Mammary epithelial cell (primary cell): ENCODE measurements around the gene RBM47.

ENCODE experiments used
- EZH2 ChIP-seq: IDR thresholded peaks from 2 replicates; pipeline ENCODE4 v1.6.1; 2012; ENCODE audit warnings: low read length, inconsistent platforms, borderline replicate concordance
- TF ChIP-seq, protein P1 (sequence below), 2 donors: IDR thresholded peaks in 1 of 2; conservative IDR thresholded peaks in 1 of 2; 2 replicates each; pipeline ENCODE4 v1.5.1; 2011 to 2012; ENCODE audit warnings: inconsistent platforms in 2 of 2, low read length in 2 of 2, mild to moderate bottlenecking in 2 of 2, control low read depth in 1 of 2, low read depth in 1 of 2; ENCODE audit not compliant: insufficient read depth in 1 of 2; ENCODE audit errors: extremely low read depth in 1 of 2

DNA sequence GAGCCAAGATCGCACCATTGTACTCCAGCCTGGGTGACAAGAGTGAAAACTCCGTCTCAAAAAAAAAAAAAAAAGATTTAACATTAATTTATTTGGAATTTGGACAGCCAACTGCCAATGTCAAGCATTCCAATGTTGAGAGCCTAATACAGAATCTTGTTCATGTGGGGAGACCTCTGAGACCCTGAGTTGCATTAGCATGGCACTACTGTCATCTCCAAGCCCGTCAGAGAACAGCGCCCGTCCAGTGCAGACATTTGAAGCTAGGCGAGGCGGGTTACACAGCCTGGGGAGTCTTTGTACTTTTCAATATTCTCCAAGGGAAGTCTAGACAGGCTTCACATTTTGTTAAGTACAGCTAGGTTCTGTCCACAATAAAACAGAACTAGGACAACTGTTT is 167.8 kb downstream of the RBM47 start:
- TF ChIP-seq, protein P1, sequence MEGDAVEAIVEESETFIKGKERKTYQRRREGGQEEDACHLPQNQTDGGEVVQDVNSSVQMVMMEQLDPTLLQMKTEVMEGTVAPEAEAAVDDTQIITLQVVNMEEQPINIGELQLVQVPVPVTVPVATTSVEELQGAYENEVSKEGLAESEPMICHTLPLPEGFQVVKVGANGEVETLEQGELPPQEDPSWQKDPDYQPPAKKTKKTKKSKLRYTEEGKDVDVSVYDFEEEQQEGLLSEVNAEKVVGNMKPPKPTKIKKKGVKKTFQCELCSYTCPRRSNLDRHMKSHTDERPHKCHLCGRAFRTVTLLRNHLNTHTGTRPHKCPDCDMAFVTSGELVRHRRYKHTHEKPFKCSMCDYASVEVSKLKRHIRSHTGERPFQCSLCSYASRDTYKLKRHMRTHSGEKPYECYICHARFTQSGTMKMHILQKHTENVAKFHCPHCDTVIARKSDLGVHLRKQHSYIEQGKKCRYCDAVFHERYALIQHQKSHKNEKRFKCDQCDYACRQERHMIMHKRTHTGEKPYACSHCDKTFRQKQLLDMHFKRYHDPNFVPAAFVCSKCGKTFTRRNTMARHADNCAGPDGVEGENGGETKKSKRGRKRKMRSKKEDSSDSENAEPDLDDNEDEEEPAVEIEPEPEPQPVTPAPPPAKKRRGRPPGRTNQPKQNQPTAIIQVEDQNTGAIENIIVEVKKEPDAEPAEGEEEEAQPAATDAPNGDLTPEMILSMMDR (conservative IDR thresholded peaks at IDR 0.05 in 1 of 2, IDR thresholded peaks at IDR 0.05 in 1 of 2; ENCODE audit: extremely low read depth in 1 of 2, insufficient read depth in 1 of 2, low read depth in 1 of 2, low read length in 2 of 2): no peak
- TF ChIP-seq EZH2: no peak
